Fibroblast of lung (primary cell): ENCODE measurements around the gene ZNF618. TPM values are rescaled to one million over a fixed set of nuclear protein-coding genes. Genes with fewer than 3 reads are reported as not detected.

ENCODE experiments used
- DNase-seq, 2 donors: peaks; one replicate each; pipeline versions ENCODE4 v3.0.0 to v3.0.0-alpha.2; 2010; ENCODE audit warnings: low read depth in 2 of 2
- H2AFZ ChIP-seq: 2 replicates; pipeline ENCODE4 v1.5.1; 2012; ENCODE audit warnings: low read length, control low read depth, inconsistent platforms
- H3K27ac ChIP-seq: 2 replicates; pipeline ENCODE4 v1.5.1; 2011; ENCODE audit warnings: low read length, control low read depth; ENCODE audit not compliant: insufficient read depth
- H3K27me3 ChIP-seq: 2 replicates; pipeline ENCODE4 v1.5.1; 2011; ENCODE audit warnings: mild to moderate bottlenecking, low read length; ENCODE audit not compliant: control insufficient read depth, insufficient read depth
- H3K36me3 ChIP-seq: 2 replicates; pipeline ENCODE4 v1.5.1; 2011; ENCODE audit warnings: low read length; ENCODE audit not compliant: control insufficient read depth, insufficient read depth
- H3K4me1 ChIP-seq: 2 replicates; pipeline ENCODE4 v1.5.1; 2011; ENCODE audit warnings: low read length; ENCODE audit not compliant: control insufficient read depth, insufficient read depth; ENCODE audit errors: extremely low read depth
- H3K4me2 ChIP-seq: 2 replicates; pipeline ENCODE4 v1.5.1; 2011; ENCODE audit warnings: low read length, control low read depth; ENCODE audit not compliant: insufficient read depth; ENCODE audit errors: extremely low read depth
- H3K4me3 ChIP-seq, 4 experiments: fragments of 200-600 bp in 1 of 4; sonication (generic) in 1 of 4; replicated peaks in 1 of 4; 2 replicates each; pipeline ENCODE4 v1.5.1; 2011 to 2016; ENCODE audit warnings: low read length in 4 of 4, low read depth in 3 of 4, mild to moderate bottlenecking in 3 of 4, control low read depth in 2 of 4, inconsistent platforms in 1 of 4, mixed read lengths in 1 of 4; ENCODE audit not compliant: insufficient read depth in 1 of 4; ENCODE audit errors: control extremely low read depth in 1 of 4
- H3K79me2 ChIP-seq: 2 replicates; pipeline ENCODE4 v1.5.1; 2012; ENCODE audit warnings: mild to moderate bottlenecking, low read length, inconsistent platforms; ENCODE audit not compliant: control insufficient read depth, insufficient read depth
- H3K9ac ChIP-seq: 2 replicates; pipeline ENCODE4 v1.5.1; 2011; ENCODE audit warnings: mild to moderate bottlenecking, low read length, control low read depth; ENCODE audit not compliant: insufficient read depth
- H3K9me3 ChIP-seq: 2 replicates; pipeline ENCODE4 v1.5.1; 2012; ENCODE audit warnings: low read depth, low read length; ENCODE audit not compliant: control insufficient read depth, insufficient read depth
- H4K20me1 ChIP-seq: 2 replicates; pipeline ENCODE4 v1.5.1; 2011; ENCODE audit warnings: low read length; ENCODE audit not compliant: control insufficient read depth, insufficient read depth; ENCODE audit errors: extremely low read depth
- CTCF ChIP-seq, 2 donors: IDR thresholded peaks in 1 of 2; conservative IDR thresholded peaks in 1 of 2; 1 replicate in 1 of 2; 2 replicates in 1 of 2; pipeline ENCODE4 v1.5.1; 2011 to 2012; ENCODE audit warnings: low read length in 2 of 2, control low read depth in 1 of 2, inconsistent platforms in 1 of 2, low read depth in 1 of 2, mild to moderate bottlenecking in 1 of 2
- EZH2 ChIP-seq: IDR thresholded peaks from 2 replicates; pipeline ENCODE4 v1.5.1; 2012; ENCODE audit warnings: low read length, control low read depth, mild to moderate bottlenecking; ENCODE audit errors: missing control alignments
- polyA plus RNA-seq, 2 donors: library from polyadenylated mRNA; depleted of rRNA in 1 of 2; stranded (reverse) in 1 of 2; unstranded in 1 of 2; fragments of >200 nt; gene quantifications; 2 replicates each; pipeline ENCODE4 v1.2.1, GENCODE V29; 2011 to 2012; ENCODE audit warnings: missing spikeins in 1 of 2
- total RNA-seq: library from RNA; depleted of rRNA; stranded (reverse); fragments of >200 nt; gene quantifications from 2 replicates; pipeline ENCODE4 v1.2.1, GENCODE V29; 2014

Gene ZNF618
- total and polyA plus RNA-seq, 2 donors (not counting 1 experiment from before 2014, with no cell fraction given), result 6.6 to 8.6 TPM

GRCh38 chr9:113896713-113897112 is 20.6 kb downstream of the ZNF618 start:
- Histone ChIP-seq H4K20me1 (no peaks in the 10 kb centered on the region), H3K9me3 (no peaks in the 10 kb centered on the region), H3K27me3 (no peaks in the 10 kb centered on the region), H3K4me1 (no peaks in the 10 kb centered on the region), H3K27ac (no peak overlapping the region), H3K9ac (no peak overlapping the region), H2AFZ (no peak overlapping the region), H3K4me2 (no peak overlapping the region), H3K36me3 (no peaks in the 10 kb centered on the region), H3K79me2 (peaks cover 20% of the 10 kb centered on the region), H3K4me3 (no peak overlapping the region)
- DNase-seq, result no peak
- TF ChIP-seq CTCF (conservative IDR thresholded peaks at IDR 0.05 in 1 of 2, IDR thresholded peaks at IDR 0.05 in 1 of 2; ENCODE audit: low read depth in 1 of 2, low read length in 2 of 2) (no peak), EZH2 (no peak)

GRCh38 chr9:113898151-113898550 is 22.0 kb downstream of the ZNF618 start:
- H3K36me3 ChIP-seq, result no peaks in the 10 kb centered on the region
- no peak overlapping the region for H3K4me3 ChIP-seq
- no peaks in the 10 kb centered on the region for H3K9me3 ChIP-seq

GRCh38 chr9:113898596-113898995 is 22.5 kb downstream of the ZNF618 start:
- no peak overlapping the region for H2AFZ ChIP-seq
- H3K4me2 ChIP-seq, result no peak overlapping the region
- no peaks in the 10 kb centered on the region for H4K20me1 ChIP-seq
- TF ChIP-seq CTCF (conservative IDR thresholded peaks at IDR 0.05 in 1 of 2, IDR thresholded peaks at IDR 0.05 in 1 of 2; ENCODE audit: low read depth in 1 of 2, low read length in 2 of 2), result no peak
- TF ChIP-seq EZH2, result no peak
- no peaks in the 10 kb centered on the region for H3K36me3 ChIP-seq
- H3K9ac ChIP-seq, result no peak overlapping the region
- H3K27me3 ChIP-seq, result no peaks in the 10 kb centered on the region
- no peak overlapping the region for H3K27ac ChIP-seq
- no peaks in the 10 kb centered on the region for H3K4me1 ChIP-seq
- no peaks in the 10 kb centered on the region for H3K9me3 ChIP-seq
- no peak for DNase-seq
- peaks cover 14% of the 10 kb centered on the region for H3K79me2 ChIP-seq
- no peak overlapping the region for H3K4me3 ChIP-seq

More at GRCh38 chr9:113898151-113898550, 22.0 kb downstream of the ZNF618 start:
- no peaks in the 10 kb centered on the region for H3K4me1 ChIP-seq
- no peak overlapping the region for H3K4me2 ChIP-seq
- no peaks in the 10 kb centered on the region for H3K27me3 ChIP-seq
- H2AFZ ChIP-seq, result no peak overlapping the region
- DNase-seq, result no peak
- H3K79me2 ChIP-seq, result peaks cover 14% of the 10 kb centered on the region
- no peak for TF ChIP-seq CTCF (conservative IDR thresholded peaks at IDR 0.05 in 1 of 2, IDR thresholded peaks at IDR 0.05 in 1 of 2; ENCODE audit: low read depth in 1 of 2, low read length in 2 of 2)
- no peak for TF ChIP-seq EZH2
- no peaks in the 10 kb centered on the region for H4K20me1 ChIP-seq
- no peak overlapping the region for H3K9ac ChIP-seq
- no peak overlapping the region for H3K27ac ChIP-seq
